ENCODE data around the gene CES3.
"Not testable (repeated sequence)": the region's sequence is repeated elsewhere in the genome, so short reads cannot be mapped to it uniquely, and the experiment has no call there.

The CES3 gene

GRCh38 chr16:66947302-66948065, 13.6 kb upstream of the CES3 start:
- peak; percentile 77 to 97 for DNase-seq

- peak in 1 of 2 donors; percentile 25 for DNase-seq
Observed at GRCh38 chr16:66948134-66948836, 12.8 kb upstream of the CES3 start.

DNA sequence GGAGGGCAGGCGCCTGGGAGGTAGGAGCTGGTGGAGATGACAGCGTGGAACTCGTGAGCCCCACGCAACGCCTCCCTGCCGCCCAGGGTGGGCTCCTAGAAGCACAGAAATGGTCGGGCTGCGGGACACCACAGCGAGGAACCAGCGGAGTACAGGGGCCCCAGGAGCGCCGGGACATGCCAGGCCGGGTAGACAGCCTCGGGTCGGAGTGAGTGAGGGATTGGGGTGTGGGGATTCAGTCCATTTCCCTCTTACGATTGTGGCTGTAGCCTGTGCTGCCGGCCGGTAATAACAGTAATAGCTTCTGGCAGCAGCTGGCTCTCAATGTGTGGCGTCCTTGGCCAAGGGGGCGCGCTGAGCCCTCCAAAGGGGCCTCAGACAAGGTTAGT, 12.2 kb upstream of the CES3 start:
- no peak for DNase-seq

DNA sequence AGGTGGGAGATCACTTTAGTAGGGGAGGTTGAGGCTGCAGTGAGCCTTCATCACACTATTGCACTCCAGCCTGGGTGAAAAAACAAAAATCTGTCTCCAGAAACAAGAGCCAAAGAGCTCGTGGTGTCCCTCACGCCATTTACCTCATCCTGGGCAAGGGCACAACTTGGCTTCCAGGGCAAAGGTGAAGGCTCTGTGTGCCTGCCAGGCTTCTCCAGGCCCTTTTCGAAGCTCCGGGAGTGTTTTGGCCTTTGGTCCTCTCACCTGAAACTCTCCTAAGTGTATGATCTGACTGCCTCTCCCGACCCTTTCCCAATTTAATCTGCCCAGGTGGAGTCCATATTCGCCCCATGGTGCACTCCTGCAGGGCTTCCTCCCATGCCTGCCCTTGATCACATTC, 11.6 kb upstream of the CES3 start:
- DNase-seq = no peak

GRCh38 chr16:66950437-66950836, 10.6 kb upstream of the CES3 start:
- DNase-seq = no peak

DNA sequence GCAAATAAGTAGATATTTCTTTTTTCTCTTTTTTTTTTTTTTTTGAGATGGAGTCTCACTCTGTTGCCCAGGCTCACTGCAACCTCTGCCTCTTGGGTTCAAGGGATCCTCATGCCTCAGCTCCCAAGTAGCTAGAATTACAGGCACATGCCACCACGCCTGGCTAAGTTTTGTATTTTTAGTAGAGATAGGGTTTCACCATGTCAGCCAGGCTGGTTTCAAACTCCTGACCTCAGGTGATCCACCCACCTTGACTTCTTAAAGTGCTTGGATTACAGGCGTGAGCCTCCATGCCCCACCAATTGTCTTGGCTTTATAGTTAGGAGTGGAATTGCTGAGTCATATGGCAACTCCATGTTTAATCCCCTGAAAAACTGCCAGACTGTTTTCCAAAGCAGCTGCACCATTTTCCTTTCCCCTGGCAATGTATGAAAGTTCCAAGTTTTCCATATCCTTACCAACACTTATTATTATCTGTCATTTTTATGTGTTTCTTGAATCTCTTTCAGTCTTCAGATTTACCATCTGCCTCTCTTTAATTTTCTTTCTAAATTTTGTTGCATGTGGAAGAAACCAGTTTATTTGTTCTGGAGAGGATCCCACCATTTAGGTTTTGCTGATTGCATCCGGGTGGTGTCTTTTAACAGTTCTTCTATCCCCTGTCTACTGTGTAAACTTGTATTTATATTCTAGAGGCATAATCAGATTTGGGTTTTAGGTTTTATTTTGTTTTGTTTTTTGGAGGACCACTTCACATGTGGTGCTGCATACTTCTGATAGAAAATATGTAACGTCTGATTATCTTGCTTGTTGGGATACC, 9.9 kb upstream of the CES3 start:
- no peak for DNase-seq

DNA sequence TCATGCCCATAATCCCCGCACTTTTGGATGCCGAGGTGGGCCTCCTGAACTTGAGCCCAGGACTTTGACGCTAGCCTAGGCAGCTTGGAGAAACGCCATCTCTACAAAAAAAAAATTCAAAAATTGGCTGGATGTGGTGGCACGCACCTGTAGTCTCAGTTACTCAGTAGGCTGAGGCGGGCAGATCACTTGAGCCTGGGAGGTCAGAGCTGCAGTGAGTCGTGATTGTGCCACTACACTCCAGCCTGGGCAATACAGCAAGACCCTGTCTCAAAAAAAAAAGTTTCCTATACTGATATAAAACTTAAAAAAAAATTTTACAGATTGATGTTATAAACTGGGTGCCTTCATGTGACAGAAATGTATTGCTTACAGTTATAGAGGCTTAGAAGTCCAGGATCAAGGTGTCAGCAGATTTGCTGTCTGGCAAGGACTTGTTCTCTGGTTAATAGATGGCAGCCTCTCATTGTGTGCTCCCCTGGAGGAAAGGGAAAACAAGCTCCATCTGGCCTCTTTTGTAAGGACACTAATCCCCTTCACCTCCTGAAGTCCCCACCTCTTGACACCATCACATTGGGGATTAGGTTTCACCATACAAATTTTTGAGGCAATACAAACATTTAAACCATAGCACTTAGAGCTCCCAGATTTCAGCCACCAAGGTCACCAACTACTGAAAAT, 8.5 kb upstream of the CES3 start:
- DNase-seq = no peak

GRCh38 chr16:66953462-66954096, 7.5 kb upstream of the CES3 start:
- DNase-seq = no peak

GRCh38 chr16:66954097-66954659, 6.9 kb upstream of the CES3 start:
- peak; percentile 52 to 88 for DNase-seq

DNA sequence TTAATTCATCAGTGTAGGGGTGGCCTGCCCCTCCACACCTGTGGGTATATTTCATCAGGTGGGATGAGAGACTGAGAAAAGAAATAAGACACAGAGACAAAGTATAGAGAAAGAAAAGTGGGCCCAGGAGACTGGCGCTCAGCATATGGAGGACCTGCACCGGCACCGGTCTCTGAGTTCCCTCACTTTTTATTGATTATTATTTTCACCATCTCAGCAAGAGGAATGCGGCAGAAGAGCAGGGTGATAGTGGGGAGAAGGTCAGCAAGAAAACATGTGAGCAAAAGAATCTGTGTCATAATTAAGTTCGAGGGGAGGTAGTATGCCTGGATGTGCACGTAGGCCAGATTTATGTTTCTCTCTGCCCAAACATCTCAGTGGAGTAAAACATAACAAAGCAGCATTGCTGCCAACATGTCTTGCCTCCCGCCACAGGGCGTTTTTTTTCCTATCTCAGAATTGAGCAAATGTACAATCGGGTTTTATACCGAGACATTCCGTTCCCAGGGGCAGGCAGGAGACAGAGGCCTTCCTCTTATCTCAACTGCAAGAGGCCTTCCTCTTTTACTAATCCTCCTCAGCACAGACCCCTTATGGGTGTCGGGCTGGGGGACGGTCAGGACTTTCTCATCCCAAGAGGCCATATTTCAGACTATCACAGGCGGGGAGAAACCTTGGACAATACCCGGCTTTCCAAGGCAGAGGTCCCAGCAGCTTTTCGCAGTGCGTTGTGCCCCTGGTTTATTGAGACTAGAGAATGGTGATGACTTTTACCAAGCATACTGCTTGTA, 5.5 kb upstream of the CES3 start:
- not testable (repeated sequence) for DNase-seq

DNA sequence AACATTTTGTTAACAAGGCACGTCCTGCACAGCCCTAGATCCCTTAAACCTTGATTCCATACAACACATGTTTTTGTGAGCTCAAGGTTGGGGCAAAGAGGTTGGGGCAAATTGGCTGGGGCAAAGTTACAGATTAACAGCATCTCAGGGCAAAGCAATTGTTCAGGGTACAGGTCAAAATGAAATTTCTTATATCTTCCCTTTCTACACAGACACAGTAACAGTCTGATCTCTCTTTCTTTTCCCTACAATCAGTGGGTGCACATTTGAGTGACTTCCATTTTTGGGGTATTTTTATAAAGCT, 5.0 kb upstream of the CES3 start:
- DNase-seq = not testable (repeated sequence)

GRCh38 chr16:66958857-66959703, 2.0 kb upstream of the CES3 start:
- DNase-seq = no peak

GRCh38 chr16:66959704-66960161, 1.3 kb upstream of the CES3 start:
- peak in 1 of 2 donors; percentile 46 for DNase-seq

GRCh38 chr16:66960270-66960669, 796 bp upstream of the CES3 start:
- no peak for DNase-seq

GRCh38 chr16:66961914-66962313, 848 bp downstream of the CES3 start:
- DNase-seq = peak in 1 of 2 donors; percentile 27

DNA sequence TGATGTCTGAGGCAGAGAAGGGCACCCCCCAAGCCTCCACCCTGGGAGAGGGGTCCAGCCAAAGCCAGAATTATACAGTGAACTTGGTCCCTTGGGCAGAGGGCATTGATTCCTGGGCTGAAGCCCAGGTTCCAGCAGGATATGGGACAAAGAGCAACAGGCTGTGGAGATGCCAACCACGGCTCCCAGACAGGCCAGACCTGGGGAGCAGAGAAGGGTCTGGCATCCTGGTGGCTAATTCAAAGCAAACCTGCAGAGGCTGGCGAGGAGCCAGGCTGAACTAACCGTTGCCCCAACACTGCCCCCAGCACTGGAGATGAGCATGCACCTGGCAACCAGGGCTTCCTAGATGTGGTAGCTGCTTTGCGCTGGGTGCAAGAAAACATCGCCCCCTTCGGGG, 3.0 kb downstream of the CES3 start:
- no peak for DNase-seq

DNA sequence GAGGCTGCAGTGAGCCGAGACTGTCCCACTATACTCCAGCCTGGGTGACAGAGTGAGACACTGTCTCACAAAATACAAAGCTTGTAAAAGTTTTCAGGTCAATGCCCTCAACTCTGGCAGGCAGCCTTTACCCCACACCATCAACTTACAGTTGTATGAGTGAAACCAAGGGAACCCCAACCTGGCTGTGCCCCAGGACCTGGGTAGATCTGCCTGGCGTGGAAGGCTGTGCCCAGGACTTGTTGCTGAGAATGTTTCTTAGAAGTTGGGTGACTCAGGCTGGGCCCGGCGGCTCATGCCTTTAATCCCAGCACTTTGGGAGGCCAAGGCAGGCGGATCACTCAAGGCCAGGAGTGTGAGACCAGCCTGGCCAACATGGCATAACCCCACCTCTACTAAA, 7.8 kb downstream of the CES3 start:
- DNase-seq = no peak

DNA sequence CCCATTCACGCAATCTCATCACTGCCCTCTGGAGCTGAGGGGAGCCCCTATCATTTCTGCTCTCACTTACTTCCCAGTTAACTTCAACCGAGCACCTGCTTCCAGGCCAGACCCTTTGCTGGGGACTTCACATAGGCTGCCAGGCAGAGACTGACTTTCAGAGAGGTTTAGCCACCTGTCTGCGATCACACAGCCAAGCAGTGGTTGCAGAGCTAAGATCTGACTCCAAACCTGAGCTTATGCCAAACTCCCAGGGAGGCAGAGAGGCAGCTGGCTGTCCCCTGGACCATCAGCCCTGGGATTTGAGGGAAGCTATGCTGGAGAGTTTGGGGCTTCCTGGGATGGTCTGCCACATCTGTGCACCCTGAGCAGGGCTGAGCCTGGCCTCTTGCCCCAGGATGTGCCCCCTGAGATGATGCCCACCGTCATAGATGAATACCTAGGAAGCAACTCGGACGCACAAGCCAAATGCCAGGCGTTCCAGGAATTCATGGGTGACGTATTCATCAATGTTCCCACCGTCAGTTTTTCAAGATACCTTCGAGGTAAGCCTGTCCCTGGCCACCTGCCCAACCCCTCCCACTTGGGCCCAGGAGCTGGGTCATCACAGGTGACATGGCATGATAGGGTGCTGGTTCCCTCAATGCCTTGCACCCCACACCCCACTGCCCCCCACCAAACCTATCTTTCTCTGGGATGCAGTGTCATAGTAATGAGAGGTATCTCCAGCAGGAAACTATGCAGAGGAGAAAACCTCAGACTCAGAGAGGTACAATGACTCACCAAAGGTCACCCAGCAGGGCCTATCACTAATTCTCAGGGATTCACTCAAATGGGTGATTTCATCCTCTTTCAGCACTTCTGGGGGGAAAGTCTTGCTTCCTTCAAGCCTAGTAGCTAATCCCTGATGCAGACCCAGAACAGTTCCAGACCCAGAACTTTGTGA, 10.0 kb downstream of the CES3 start:
- no peak for DNase-seq

DNA sequence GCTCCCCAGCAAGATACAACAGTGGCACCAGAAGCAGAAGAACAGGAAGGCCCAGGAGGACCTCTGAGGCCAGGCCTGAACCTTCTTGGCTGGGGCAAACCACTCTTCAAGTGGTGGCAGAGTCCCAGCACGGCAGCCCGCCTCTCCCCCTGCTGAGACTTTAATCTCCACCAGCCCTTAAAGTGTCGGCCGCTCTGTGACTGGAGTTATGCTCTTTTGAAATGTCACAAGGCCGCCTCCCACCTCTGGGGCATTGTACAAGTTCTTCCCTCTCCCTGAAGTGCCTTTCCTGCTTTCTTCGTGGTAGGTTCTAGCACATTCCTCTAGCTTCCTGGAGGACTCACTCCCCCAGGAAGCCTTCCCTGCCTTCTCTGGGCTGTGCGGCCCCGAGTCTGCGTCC, 11.9 kb downstream of the CES3 start:
- DNase-seq = no peak
